ENCODE measurements around the gene GLP1R. TPM values are rescaled to one million over a fixed set of nuclear protein-coding genes. Genes with fewer than 3 reads are reported as not detected.

GLP1R gene
- total RNA-seq, 1 donor from 2014 or later = 0.35 TPM

DNA sequence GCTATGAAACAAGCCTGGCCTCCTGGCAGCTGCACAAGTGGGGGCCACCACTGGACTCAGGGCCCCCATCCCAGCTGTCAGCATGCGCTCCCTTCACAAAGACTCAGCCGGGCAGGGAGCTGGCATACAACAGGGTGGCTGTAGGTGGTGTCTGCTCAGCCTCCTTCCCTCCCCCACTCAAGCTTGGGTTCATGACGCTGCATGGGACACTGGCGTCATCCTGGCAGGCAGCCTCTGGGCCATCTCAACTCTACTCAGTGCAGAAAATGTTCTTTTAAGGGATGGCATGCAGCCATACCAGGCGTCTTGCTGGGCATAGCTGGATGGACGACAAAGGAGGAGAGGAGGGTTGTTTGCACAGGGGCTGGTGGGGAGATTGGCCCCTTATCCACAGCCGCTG lies 35.9 kb downstream of the GLP1R start:
- no peaks in the 10 kb centered on the region for H3K36me3 ChIP-seq
- H3K27me3 ChIP-seq (ENCODE audit: low read depth) = peaks cover 4% of the 10 kb centered on the region
- H3K9me3 ChIP-seq = no peaks in the 10 kb centered on the region
- TF ChIP-seq CTCF (IDR thresholded peaks at IDR 0.05) = no peak
- ATAC-seq (no peak), DNase-seq (no peak)
- H3K4me3 ChIP-seq = no peak overlapping the region
- intact Hi-C loops (cut with DNase I) = no loop called here
- H3K4me1 ChIP-seq = peaks cover 9% of the 10 kb centered on the region
- no peak overlapping the region for H3K27ac ChIP-seq

- no peak overlapping the region for H3K27ac ChIP-seq
- no peak for ATAC-seq
- TF ChIP-seq CTCF (IDR thresholded peaks at IDR 0.05) = no peak
- intact Hi-C loops (cut with DNase I) = no loop called here
- H3K9me3 ChIP-seq = no peaks in the 10 kb centered on the region
- H3K4me1 ChIP-seq = peaks cover 9% of the 10 kb centered on the region
- no peak for DNase-seq
- H3K27me3 ChIP-seq (ENCODE audit: low read depth) = peaks cover 4% of the 10 kb centered on the region
- H3K36me3 ChIP-seq = no peaks in the 10 kb centered on the region
- H3K4me3 ChIP-seq = no peak overlapping the region
Measured at GRCh38 chr6:39085129-39085797, 36.7 kb downstream of the GLP1R start.

- intact Hi-C loops (cut with DNase I) = no loop called here
- no peak overlapping the region for H3K27ac ChIP-seq
- no peak overlapping the region for H3K4me3 ChIP-seq
- TF ChIP-seq CTCF (IDR thresholded peaks at IDR 0.05) = no peak
- H3K4me1 ChIP-seq = peaks cover 9% of the 10 kb centered on the region
- H3K9me3 ChIP-seq = no peaks in the 10 kb centered on the region
- H3K27me3 ChIP-seq (ENCODE audit: low read depth) = peaks cover 4% of the 10 kb centered on the region
- no peaks in the 10 kb centered on the region for H3K36me3 ChIP-seq
- ATAC-seq (no peak), DNase-seq (no peak)
Measured at GRCh38 chr6:39086294-39086693, 37.7 kb downstream of the GLP1R start.

DNA sequence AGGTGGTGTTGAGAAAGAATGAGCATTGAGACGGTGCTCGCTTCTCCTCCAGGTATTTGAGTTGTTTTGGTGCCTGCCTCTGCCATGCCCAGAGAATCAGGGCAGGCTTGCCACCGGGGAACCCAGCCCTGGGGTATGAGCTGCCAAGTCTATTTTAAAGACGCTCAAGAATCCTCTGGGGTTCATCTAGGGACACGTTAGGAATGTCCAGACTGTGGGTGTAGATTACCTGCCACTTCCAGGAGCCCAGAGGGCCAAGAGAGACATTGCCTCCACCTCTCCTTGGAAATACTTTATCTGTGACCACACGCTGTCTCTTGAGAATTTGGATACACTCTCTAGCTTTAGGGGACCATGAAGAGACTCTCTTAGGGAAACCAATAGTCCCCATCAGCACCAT lies 38.1 kb downstream of the GLP1R start:
- Histone ChIP-seq H3K27ac (no peak overlapping the region), H3K27me3 (ENCODE audit: low read depth) (peaks cover 4% of the 10 kb centered on the region), H3K36me3 (no peaks in the 10 kb centered on the region), H3K4me1 (peaks cover 9% of the 10 kb centered on the region), H3K9me3 (no peaks in the 10 kb centered on the region), H3K4me3 (no peak overlapping the region)
- no peak for TF ChIP-seq CTCF (IDR thresholded peaks at IDR 0.05)
- ATAC-seq = no peak
- no peak for DNase-seq
- intact Hi-C loops (cut with DNase I) = no loop called here

- intact Hi-C loops (cut with DNase I) = no loop called here
Measured at GRCh38 chr6:39087197-39087596, 38.6 kb downstream of the GLP1R start.

More at GRCh38 chr6:39087197-39087596, 38.6 kb downstream of the GLP1R start:
- DNase-seq = no peak
- no peak for TF ChIP-seq CTCF (IDR thresholded peaks at IDR 0.05)
- peaks cover 4% of the 10 kb centered on the region for H3K27me3 ChIP-seq (ENCODE audit: low read depth)
- H3K36me3 ChIP-seq = no peaks in the 10 kb centered on the region
- no peaks in the 10 kb centered on the region for H3K9me3 ChIP-seq
- no peak for ATAC-seq
- peaks cover 9% of the 10 kb centered on the region for H3K4me1 ChIP-seq
- no peak overlapping the region for H3K4me3 ChIP-seq
- no peak overlapping the region for H3K27ac ChIP-seq

All from lower lobe of right lung (tissue), 2 donors.